ENCODE data around the gene CD7.

The CD7 gene

DNA sequence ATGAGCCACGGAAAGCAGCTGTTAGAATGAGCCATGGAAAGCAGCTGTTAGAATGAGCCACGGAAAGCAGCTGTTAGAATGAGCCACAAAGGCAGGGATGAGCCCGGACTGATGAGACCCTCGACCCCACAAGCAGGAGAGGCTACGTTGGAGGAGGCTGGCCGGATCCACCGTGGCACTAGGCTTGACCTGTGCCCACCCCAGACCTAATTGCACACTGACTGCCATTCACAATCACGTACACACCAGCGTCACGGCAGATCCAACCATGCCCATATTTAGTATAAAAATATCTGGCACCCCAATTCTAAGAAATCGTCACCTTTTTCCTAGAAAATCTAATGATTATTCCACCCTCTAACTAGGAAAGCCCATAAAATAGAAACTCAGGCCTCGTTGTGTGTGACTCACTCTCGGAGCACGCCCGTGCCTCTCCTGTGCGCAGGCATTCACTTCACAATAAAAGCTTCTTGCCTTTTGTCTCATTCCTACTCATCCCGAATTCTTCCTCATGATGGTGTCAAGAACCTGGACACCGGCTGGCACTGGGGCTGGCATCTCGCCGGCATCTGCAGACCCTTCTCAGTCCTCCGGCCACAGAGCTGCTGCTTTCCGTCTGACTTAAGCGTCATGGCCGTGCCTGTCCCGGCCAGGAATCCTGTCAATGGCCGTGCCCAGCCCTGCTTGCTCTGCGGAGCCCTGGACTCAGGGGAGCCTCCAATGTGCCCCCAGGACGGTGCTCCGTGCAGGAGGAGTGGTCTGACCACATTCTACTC lies 21.6 kb upstream of the CD7 start (continued):
- TF ChIP-seq ZNF26 (tag by site-specific recombination; IDR thresholded peaks at IDR 0.05) (no peak), ZEB2 (tag by site-specific recombination; IDR thresholded peaks at IDR 0.05) (peak; percentile 89), ZNF157 (tag by site-specific recombination; IDR thresholded peaks at IDR 0.05) (no peak), GLI2 (tag by site-specific recombination; IDR thresholded peaks at IDR 0.05; ENCODE audit: borderline replicate concordance, low read depth) (no peak), ZFP41 (tag by site-specific recombination; IDR thresholded peaks at IDR 0.05; ENCODE audit: borderline replicate concordance) (no peak), RBAK (tag by site-specific recombination; IDR thresholded peaks at IDR 0.05) (no peak), ZNF311 (tag by site-specific recombination; IDR thresholded peaks at IDR 0.05; ENCODE audit: borderline replicate concordance) (no peak), ZNF404 (tag by site-specific recombination; IDR thresholded peaks at IDR 0.05) (no peak), AEBP2 (tag by site-specific recombination; IDR thresholded peaks at IDR 0.05; ENCODE audit: borderline replicate concordance) (no peak), ZNF623 (tag by site-specific recombination; IDR thresholded peaks at IDR 0.05) (no peak), TCF7L2 (IDR thresholded peaks at IDR 0.05; ENCODE audit: borderline replicate concordance, low read depth, low read length) (no peak), ZNF140 (tag by site-specific recombination; IDR thresholded peaks at IDR 0.05) (no peak), ZNF133 (tag by site-specific recombination; IDR thresholded peaks at IDR 0.05) (no peak), ZNF214 (tag by site-specific recombination; IDR thresholded peaks at IDR 0.05; ENCODE audit: borderline replicate concordance) (no peak), ZBTB8A (tag by site-specific recombination; IDR thresholded peaks at IDR 0.05) (0 out of 2 replicates have a peak, but pooled peaks have one; percentile 44), ZBTB48 (tag by site-specific recombination; IDR thresholded peaks at IDR 0.05) (no peak), ZNF660 (tag by site-specific recombination; IDR thresholded peaks at IDR 0.05) (0 out of 2 replicates have a peak, but pooled peaks have one; percentile 37), ZNF785 (tag by site-specific recombination; IDR thresholded peaks at IDR 0.05) (no peak), ZNF843 (tag by site-specific recombination; IDR thresholded peaks at IDR 0.05) (0 out of 2 replicates have a peak, but pooled peaks have one; percentile 50), ZNF629 (tag by site-specific recombination; IDR thresholded peaks at IDR 0.05) (peak; percentile 62), ZNF777 (tag by site-specific recombination; IDR thresholded peaks at IDR 0.05; ENCODE audit: borderline replicate concordance) (no peak; the same call in 1 of the 2 replicates), ZSCAN4 (tag by site-specific recombination; IDR thresholded peaks at IDR 0.05) (no peak), ZNF391 (tag by site-specific recombination; IDR thresholded peaks at IDR 0.05; ENCODE audit: borderline replicate concordance, low read depth) (peak; percentile 3; the same call in 1 of the 2 replicates), ZNF544 (tag by site-specific recombination; IDR thresholded peaks at IDR 0.05) (no peak), ZSCAN16 (tag by site-specific recombination; IDR thresholded peaks at IDR 0.05) (no peak), ZNF121 (tag by site-specific recombination; IDR thresholded peaks at IDR 0.05) (no peak)
- TF ChIP-seq, protein P1, sequence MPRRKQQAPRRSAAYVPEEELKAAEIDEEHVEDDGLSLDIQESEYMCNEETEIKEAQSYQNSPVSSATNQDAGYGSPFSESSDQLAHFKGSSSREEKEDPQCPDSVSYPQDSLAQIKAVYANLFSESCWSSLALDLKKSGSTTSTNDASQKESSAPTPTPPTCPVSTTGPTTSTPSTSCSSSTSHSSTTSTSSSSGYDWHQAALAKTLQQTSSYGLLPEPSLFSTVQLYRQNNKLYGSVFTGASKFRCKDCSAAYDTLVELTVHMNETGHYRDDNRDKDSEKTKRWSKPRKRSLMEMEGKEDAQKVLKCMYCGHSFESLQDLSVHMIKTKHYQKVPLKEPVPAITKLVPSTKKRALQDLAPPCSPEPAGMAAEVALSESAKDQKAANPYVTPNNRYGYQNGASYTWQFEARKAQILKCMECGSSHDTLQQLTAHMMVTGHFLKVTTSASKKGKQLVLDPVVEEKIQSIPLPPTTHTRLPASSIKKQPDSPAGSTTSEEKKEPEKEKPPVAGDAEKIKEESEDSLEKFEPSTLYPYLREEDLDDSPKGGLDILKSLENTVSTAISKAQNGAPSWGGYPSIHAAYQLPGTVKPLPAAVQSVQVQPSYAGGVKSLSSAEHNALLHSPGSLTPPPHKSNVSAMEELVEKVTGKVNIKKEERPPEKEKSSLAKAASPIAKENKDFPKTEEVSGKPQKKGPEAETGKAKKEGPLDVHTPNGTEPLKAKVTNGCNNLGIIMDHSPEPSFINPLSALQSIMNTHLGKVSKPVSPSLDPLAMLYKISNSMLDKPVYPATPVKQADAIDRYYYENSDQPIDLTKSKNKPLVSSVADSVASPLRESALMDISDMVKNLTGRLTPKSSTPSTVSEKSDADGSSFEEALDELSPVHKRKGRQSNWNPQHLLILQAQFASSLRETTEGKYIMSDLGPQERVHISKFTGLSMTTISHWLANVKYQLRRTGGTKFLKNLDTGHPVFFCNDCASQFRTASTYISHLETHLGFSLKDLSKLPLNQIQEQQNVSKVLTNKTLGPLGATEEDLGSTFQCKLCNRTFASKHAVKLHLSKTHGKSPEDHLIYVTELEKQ (tag by site-specific recombination; IDR thresholded peaks at IDR 0.05; ENCODE audit: borderline replicate concordance) = no peak
- TF ChIP-seq, protein P2, sequence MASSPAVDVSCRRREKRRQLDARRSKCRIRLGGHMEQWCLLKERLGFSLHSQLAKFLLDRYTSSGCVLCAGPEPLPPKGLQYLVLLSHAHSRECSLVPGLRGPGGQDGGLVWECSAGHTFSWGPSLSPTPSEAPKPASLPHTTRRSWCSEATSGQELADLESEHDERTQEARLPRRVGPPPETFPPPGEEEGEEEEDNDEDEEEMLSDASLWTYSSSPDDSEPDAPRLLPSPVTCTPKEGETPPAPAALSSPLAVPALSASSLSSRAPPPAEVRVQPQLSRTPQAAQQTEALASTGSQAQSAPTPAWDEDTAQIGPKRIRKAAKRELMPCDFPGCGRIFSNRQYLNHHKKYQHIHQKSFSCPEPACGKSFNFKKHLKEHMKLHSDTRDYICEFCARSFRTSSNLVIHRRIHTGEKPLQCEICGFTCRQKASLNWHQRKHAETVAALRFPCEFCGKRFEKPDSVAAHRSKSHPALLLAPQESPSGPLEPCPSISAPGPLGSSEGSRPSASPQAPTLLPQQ (tag by site-specific recombination; IDR thresholded peaks at IDR 0.05) = 0 out of 2 replicates have a peak, but pooled peaks have one; percentile 38
- TF ChIP-seq, protein P3, sequence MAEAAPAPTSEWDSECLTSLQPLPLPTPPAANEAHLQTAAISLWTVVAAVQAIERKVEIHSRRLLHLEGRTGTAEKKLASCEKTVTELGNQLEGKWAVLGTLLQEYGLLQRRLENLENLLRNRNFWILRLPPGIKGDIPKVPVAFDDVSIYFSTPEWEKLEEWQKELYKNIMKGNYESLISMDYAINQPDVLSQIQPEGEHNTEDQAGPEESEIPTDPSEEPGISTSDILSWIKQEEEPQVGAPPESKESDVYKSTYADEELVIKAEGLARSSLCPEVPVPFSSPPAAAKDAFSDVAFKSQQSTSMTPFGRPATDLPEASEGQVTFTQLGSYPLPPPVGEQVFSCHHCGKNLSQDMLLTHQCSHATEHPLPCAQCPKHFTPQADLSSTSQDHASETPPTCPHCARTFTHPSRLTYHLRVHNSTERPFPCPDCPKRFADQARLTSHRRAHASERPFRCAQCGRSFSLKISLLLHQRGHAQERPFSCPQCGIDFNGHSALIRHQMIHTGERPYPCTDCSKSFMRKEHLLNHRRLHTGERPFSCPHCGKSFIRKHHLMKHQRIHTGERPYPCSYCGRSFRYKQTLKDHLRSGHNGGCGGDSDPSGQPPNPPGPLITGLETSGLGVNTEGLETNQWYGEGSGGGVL (tag by site-specific recombination; IDR thresholded peaks at IDR 0.05) = no peak

Measured in HEK293 (cell line).